B cell (primary cell): Measurements from ENCODE around the gene ZNF37A. TPM values are rescaled to one million over a fixed set of nuclear protein-coding genes. Genes with fewer than 3 reads are reported as not detected.

Experiments
- ATAC-seq: fragments of 200-7000 bp; cut with Tn5 transposase; one replicate; pipeline ENCODE4 v1.10.0; 2021; ENCODE audit warnings: low read depth, mild to moderate bottlenecking, moderate number of reproducible peaks, moderate library complexity
- CTCF ChIA-PET: fragments of 350-600 bp; sonication (Branson Sonifier 250); formaldehyde crosslinking; loops from one replicate; lab custom pipeline; 2021; ENCODE audit warnings: antibody characterized with exemption, inconsistent platforms; lab: Charles Lee
- POLR2A ChIA-PET: fragments of 350-600 bp; sonication (Branson Sonifier 250); formaldehyde crosslinking; loops from one replicate; lab custom pipeline; 2021; ENCODE audit warnings: antibody characterized with exemption; lab: Charles Lee
- DNase-seq: peaks from one replicate; pipeline ENCODE4 v3.0.0; 2013
- H2AFZ ChIP-seq: 2 replicates; pipeline ENCODE4 v1.6.1; 2012; ENCODE audit warnings: mild to moderate bottlenecking, low read depth, low read length; ENCODE audit not compliant: insufficient read depth, poor library complexity, severe bottlenecking
- H3K27ac ChIP-seq, 2 donors: 1 replicate in 1 of 2; 2 replicates in 1 of 2; pipeline ENCODE4 v1.5.1; 2012 to 2013; ENCODE audit warnings: low read length in 2 of 2, mild to moderate bottlenecking in 2 of 2, moderate library complexity in 1 of 2
- H3K27me3 ChIP-seq, 4 experiments: fragments of 200-600 bp in 1 of 4; sonication (generic) in 1 of 4; replicated peaks in 1 of 4; 1 replicate in 2 of 4; 2 replicates in 2 of 4; pipeline versions ENCODE4 v1.6.1 to v1.7.0; 2013 to 2016; ENCODE audit warnings: low read length in 3 of 4, mild to moderate bottlenecking in 2 of 4, mixed read lengths in 1 of 4, moderate library complexity in 1 of 4; ENCODE audit not compliant: insufficient read depth in 4 of 4, control insufficient read depth in 3 of 4; ENCODE audit errors: control extremely low read depth in 1 of 4
- H3K36me3 ChIP-seq, 2 experiments: replicated peaks in 1 of 2; 1 replicate in 1 of 2; 2 replicates in 1 of 2; pipeline versions ENCODE4 v1.6.1 to v1.7.1; 2013; ENCODE audit warnings: low read length in 1 of 2; ENCODE audit not compliant: insufficient read depth in 2 of 2, control insufficient read depth in 1 of 2; ENCODE audit errors: control extremely low read depth in 1 of 2, extremely low read depth in 1 of 2
- H3K4me1 ChIP-seq, 2 donors: fragments of 200-600 bp in 1 of 2; sonication (generic) in 1 of 2; 1 replicate in 1 of 2; 2 replicates in 1 of 2; pipeline versions ENCODE4 v1.5.1 to v1.6.1; 2013 to 2017; ENCODE audit warnings: low read length in 2 of 2; ENCODE audit not compliant: control insufficient read depth in 2 of 2, insufficient read depth in 2 of 2
- H3K4me2 ChIP-seq: replicated peaks from 2 replicates; pipeline ENCODE3; 2012; ENCODE audit warnings: mild to moderate bottlenecking, low read depth, low read length; ENCODE audit not compliant: poor library complexity, severe bottlenecking
- H3K4me3 ChIP-seq, 5 experiments: fragments of 200-600 bp in 1 of 5; sonication (generic) in 1 of 5; 1 replicate in 3 of 5; 2 replicates in 2 of 5; pipeline versions ENCODE4 v1.5.1 to v1.7.0; 2011 to 2016; ENCODE audit warnings: low read length in 4 of 5, mild to moderate bottlenecking in 4 of 5, low read depth in 2 of 5, control low read depth in 1 of 5, moderate library complexity in 1 of 5; ENCODE audit not compliant: insufficient read depth in 1 of 5; ENCODE audit errors: control extremely low read depth in 1 of 5, extremely low read depth in 1 of 5
- H3K79me2 ChIP-seq: fragments of 200-600 bp; sonication (generic); one replicate; pipeline ENCODE4 v1.6.0; 2016; ENCODE audit warnings: low read length; ENCODE audit not compliant: control insufficient read depth, insufficient read depth
- H3K9ac ChIP-seq: fragments of 200-600 bp; sonication (generic); 2 replicates; pipeline ENCODE4 v1.6.1; 2017; ENCODE audit warnings: mild to moderate bottlenecking, low read length, moderate library complexity
- H3K9me3 ChIP-seq, 3 donors: one replicate each; pipeline versions ENCODE4 v1.6.1 to v1.7.1; 2013; ENCODE audit warnings: low read length in 2 of 3; ENCODE audit not compliant: control insufficient read depth in 2 of 3, insufficient read depth in 1 of 3; ENCODE audit errors: control extremely low read depth in 1 of 3
- H4K20me1 ChIP-seq: 2 replicates; pipeline ENCODE4 v1.6.0; 2012; ENCODE audit warnings: mild to moderate bottlenecking, low read length; ENCODE audit not compliant: insufficient read depth, control insufficient read depth, poor library complexity, severe bottlenecking
- H3K27ac Mint-ChIP-seq: one replicate; pipeline ENCODE4 v1.8.0; 2021; ENCODE audit warnings: mixed read lengths
- H3K27me3 Mint-ChIP-seq: one replicate; pipeline ENCODE4 v1.8.0; 2021; ENCODE audit warnings: mixed read lengths
- H3K4me1 Mint-ChIP-seq: one replicate; pipeline ENCODE4 v1.8.0; 2021; ENCODE audit warnings: mixed read lengths
- H3K4me3 Mint-ChIP-seq: one replicate; pipeline ENCODE4 v1.8.0; 2021; ENCODE audit warnings: mixed read lengths
- H3K9me3 Mint-ChIP-seq: one replicate; pipeline ENCODE4 v1.8.0; 2022; ENCODE audit warnings: mixed read lengths; ENCODE audit not compliant: insufficient read depth
- CTCF ChIP-seq: fragments of 200-600 bp; IDR thresholded peaks from one replicate; pipeline ENCODE4 v1.8.0; 2022; ENCODE audit warnings: antibody characterized with exemption, mild to moderate bottlenecking
- EZH2 ChIP-seq: IDR thresholded peaks from 2 replicates; pipeline ENCODE4 v1.6.1; 2012; ENCODE audit warnings: borderline replicate concordance, low read depth, mild to moderate bottlenecking, moderate library complexity, low read length; ENCODE audit not compliant: insufficient read depth, poor library complexity, severe bottlenecking
- WGBS: methylation state at CpG from one replicate; pipeline ENCODE4 v1.1.5; 2013; ENCODE audit warnings: missing lambda C conversion rate; ENCODE audit not compliant: insufficient coverage; 5-methylcytosine and 5-hydroxymethylcytosine counted together
- intact Hi-C: fragments of 100-400 bp; cut with micrococcal nuclease; formaldehyde crosslinking; loops from one replicate; pipeline ENCODE4 v1.10.0; 2022
- polyA plus RNA-seq: library from polyadenylated mRNA; depleted of rRNA; stranded (reverse); fragments of >200 nt; gene quantifications from 2 replicates; pipeline ENCODE4 v1.2.3, GENCODE V29; 2012
- total RNA-seq, 2 donors: library from RNA; stranded (reverse); fragments of 120-200 nt in 1 of 2; gene quantifications; 1 replicate in 1 of 2; 2 replicates in 1 of 2; pipeline versions ENCODE4 v1.2.3 to v1.2.4, GENCODE V29; 2013 to 2022

Gene ZNF37A
- total and polyA plus RNA-seq, 2 donors (not counting 1 experiment from before 2014, with no cell fraction given), result 6.1 to 26.4 TPM

GRCh38 chr10:38093816-38094157, 350 bp upstream of the ZNF37A start:
- ChIA-PET POLR2A (interaction anchor here (0.8 kb wide), 1 partner anchor 118 kb away, joined by 3 read pairs; no protein-coding TSS in a partner anchor), CTCF (interaction anchor here (0.8 to 1.8 kb wide), 3 partner anchors 84 to 119 kb away, joined by 3 to 7 read pairs (median 3); partner anchors contain the start of genes ZNF25 and ZNF33A)
- peaks cover 13 to 17% of the 10 kb centered on the region in 2 donors for H3K4me1 ChIP-seq
- Mint-ChIP-seq H3K27me3 (no peaks in the 10 kb centered on the region), H3K4me1 (peaks cover 22% of the 10 kb centered on the region), H3K4me3 (peak overlapping the region; percentile 92), H3K27ac (peak overlapping the region; percentile 90), H3K9me3 (no peaks in the 10 kb centered on the region)
- intact Hi-C loops, result loop anchor here (1.0 kb wide), 5 partner anchors 55 to 309 kb away; partner anchors contain the start of genes ZNF248, ZNF25 and ZNF33A
- peaks cover 0 to 4% (median 1%) of the 10 kb centered on the region in 3 donors for H3K9me3 ChIP-seq
- TF ChIP-seq EZH2 (no peak), CTCF (no peak)
- H3K9ac ChIP-seq, result peak overlapping the region; percentile 88
- H3K36me3 ChIP-seq, result peaks cover 2 to 23% of the 10 kb centered on the region in 2 experiments
- no peaks in the 10 kb centered on the region for H3K27me3 ChIP-seq
- 25% methylated on average over 7 of the region's 16 CpGs for whole genome bisulfite sequencing
- H2AFZ ChIP-seq, result peak overlapping the region; percentile 95
- peaks cover 15% of the 10 kb centered on the region for H3K79me2 ChIP-seq
- DNase-seq, result no peak
- peak; percentile 14 for ATAC-seq
- peak overlapping the region; percentile 84 to 88 for H3K27ac ChIP-seq
- H3K4me2 ChIP-seq, result peak overlapping the region; percentile 85
- no peaks in the 10 kb centered on the region for H4K20me1 ChIP-seq
- H3K4me3 ChIP-seq, result peak overlapping the region; percentile 81 to 91 (median 89)

GRCh38 chr10:38094927-38095574, 914 bp downstream of the ZNF37A start:
- Histone ChIP-seq H3K36me3 (peaks cover 3 to 23% of the 10 kb centered on the region in 2 experiments), H2AFZ (peak overlapping the region; percentile 95), H3K9me3 (peaks cover 0 to 4% (median 1%) of the 10 kb centered on the region in 3 donors), H3K79me2 (peaks cover 15% of the 10 kb centered on the region), H3K4me2 (peak overlapping the region; percentile 85), H3K27ac (peak overlapping the region; percentile 84 to 88), H4K20me1 (no peaks in the 10 kb centered on the region), H3K27me3 (no peaks in the 10 kb centered on the region), H3K9ac (peak overlapping the region; percentile 88), H3K4me1 (peaks cover 13 to 17% of the 10 kb centered on the region in 2 donors), H3K4me3 (peak overlapping the region in 4 of 5 experiments; percentile 81 to 91 (median 90))
- Mint-ChIP-seq H3K4me3 (peak overlapping the region; percentile 92), H3K27ac (peak overlapping the region; percentile 90), H3K9me3 (no peaks in the 10 kb centered on the region), H3K27me3 (no peaks in the 10 kb centered on the region), H3K4me1 (peaks cover 22% of the 10 kb centered on the region)
- no peak for ATAC-seq
- POLR2A ChIA-PET, result no interaction called here
- 62% methylated on average over 20 of the region's 21 CpGs for WGBS
- intact Hi-C loops, result loop anchor here (1.0 kb wide), 5 partner anchors 57 to 307 kb away; partner anchors contain the start of genes ZNF248, ZNF25 and ZNF33A
- no peak for TF ChIP-seq EZH2
- no peak for TF ChIP-seq CTCF
- CTCF ChIA-PET, result no interaction called here
- peak; percentile 18 for DNase-seq
